Cardiac muscle cell (in vitro differentiated cells and primary cell): Measurements from ENCODE around the gene OR10V1. TPM values are rescaled to one million over a fixed set of nuclear protein-coding genes. Genes with fewer than 3 reads are reported as not detected.
"Not testable (repeated sequence)": the region's sequence is repeated elsewhere in the genome, so short reads cannot be mapped to it uniquely, and the experiment has no call there.

ENCODE experiments used
- DNase-seq, 2 donors: peaks; one replicate each; pipeline versions ENCODE4 v3.0.0 to v3.0.0-alpha.2; 2010 to 2017; ENCODE audit warnings: low read depth in 1 of 2, low spot score in 1 of 2
- H3K27ac ChIP-seq: fragments of 200-600 bp; sonication (generic); 2 replicates; pipeline ENCODE4 v1.5.1; 2016
- H3K27me3 ChIP-seq: fragments of 200-600 bp; sonication (generic); 2 replicates; pipeline ENCODE4 v1.6.0; 2016; ENCODE audit warnings: control low read depth
- H3K36me3 ChIP-seq: fragments of 200-600 bp; sonication (generic); 2 replicates; pipeline ENCODE4 v1.5.1; 2016; ENCODE audit warnings: control low read depth
- H3K4me1 ChIP-seq: fragments of 200-600 bp; sonication (generic); 2 replicates; pipeline ENCODE4 v1.8.1; 2017; ENCODE audit warnings: low read depth, mild to moderate bottlenecking, mixed run types
- H3K4me3 ChIP-seq: fragments of 200-600 bp; sonication (generic); 2 replicates; pipeline ENCODE4 v1.5.1; 2016; ENCODE audit warnings: mild to moderate bottlenecking
- H3K9me3 ChIP-seq: fragments of 200-600 bp; sonication (generic); 2 replicates; pipeline ENCODE4 v1.5.1; 2017; ENCODE audit warnings: low read depth, mild to moderate bottlenecking, control low read depth
- CTCF ChIP-seq: IDR thresholded peaks from 2 replicates; pipeline ENCODE4 v1.5.1; 2012; ENCODE audit warnings: low read depth, mild to moderate bottlenecking, low read length
- polyA plus RNA-seq: library from polyadenylated mRNA; unstranded; fragments of >200 nt; fragmentation: Nextera tagmentation; extraction: Ambion mirVana; gene quantifications from 2 replicates; pipeline ENCODE4 v1.2.1, GENCODE V29; 2016
- total RNA-seq: library from RNA; depleted of rRNA; stranded (reverse); fragments of >200 nt; gene quantifications from 2 replicates; pipeline ENCODE4 v1.2.3, GENCODE V29; 2016

The OR10V1 gene
- total and polyA plus RNA-seq, 2 experiments from 2014 or later: not detected

GRCh38 chr11:59698506-59698905 is 15.1 kb downstream of the OR10V1 start:
- Histone ChIP-seq H3K27me3 (no peaks in the 10 kb centered on the region), H3K4me1 (no peaks in the 10 kb centered on the region), H3K9me3 (no peaks in the 10 kb centered on the region), H3K36me3 (no peaks in the 10 kb centered on the region), H3K4me3 (no peak overlapping the region), H3K27ac (no peak overlapping the region)
- TF ChIP-seq CTCF: no peak
- DNase-seq: peak in 1 of 2 donors; percentile 41

- DNase-seq: no peak
- H3K4me1 ChIP-seq: no peaks in the 10 kb centered on the region
- H3K4me3 ChIP-seq: no peak overlapping the region
- no peak for TF ChIP-seq CTCF
- H3K9me3 ChIP-seq: no peaks in the 10 kb centered on the region
- H3K36me3 ChIP-seq: no peaks in the 10 kb centered on the region
- H3K27me3 ChIP-seq: no peaks in the 10 kb centered on the region
- H3K27ac ChIP-seq: no peak overlapping the region
Measured at GRCh38 chr11:59692915-59693314, 20.7 kb downstream of the OR10V1 start.

GRCh38 chr11:59691156-59691555 is 22.5 kb downstream of the OR10V1 start:
- Histone ChIP-seq H3K9me3 (no peaks in the 10 kb centered on the region), H3K36me3 (no peaks in the 10 kb centered on the region), H3K27me3 (no peaks in the 10 kb centered on the region), H3K27ac (no peak overlapping the region), H3K4me1 (no peaks in the 10 kb centered on the region), H3K4me3 (no peak overlapping the region)
- no peak for DNase-seq
- TF ChIP-seq CTCF: no peak

- Histone ChIP-seq H3K9me3 (no peaks in the 10 kb centered on the region), H3K27ac (no peak overlapping the region), H3K36me3 (no peaks in the 10 kb centered on the region), H3K4me3 (no peak overlapping the region), H3K27me3 (no peaks in the 10 kb centered on the region), H3K4me1 (no peaks in the 10 kb centered on the region)
- no peak for TF ChIP-seq CTCF
- DNase-seq: no peak
Measured at GRCh38 chr11:59689015-59689414, 24.6 kb downstream of the OR10V1 start.

- DNase-seq, H3K9me3 ChIP-seq, H3K27me3 ChIP-seq, H3K4me3 ChIP-seq, H3K36me3 ChIP-seq: not testable (repeated sequence)
- H3K4me1 ChIP-seq: peaks cover 12% of the 10 kb centered on the region
- peak overlapping the region; percentile 15 for H3K27ac ChIP-seq
Measured at GRCh38 chr11:59681260-59681725, 32.4 kb downstream of the OR10V1 start.

GRCh38 chr11:59680287-59681154 is 33.1 kb downstream of the OR10V1 start:
- no peaks in the 10 kb centered on the region for H3K36me3 ChIP-seq
- no peak overlapping the region for H3K4me3 ChIP-seq
- peak overlapping the region; percentile 15 for H3K27ac ChIP-seq
- DNase-seq: peak; percentile 85 to 90
- H3K4me1 ChIP-seq: peaks cover 12% of the 10 kb centered on the region
- no peaks in the 10 kb centered on the region for H3K9me3 ChIP-seq
- no peaks in the 10 kb centered on the region for H3K27me3 ChIP-seq
- TF ChIP-seq CTCF: peak; percentile 96
